HG02642 (cell line): Measurements from ENCODE around the gene RABGAP1L.
"Not testable (repeated sequence)": the region's sequence is repeated elsewhere in the genome, so short reads cannot be mapped to it uniquely, and the experiment has no call there.

Experiments
- ATAC-seq: cut with Tn5 transposase; IDR thresholded peaks from one replicate; pipeline ENCODE4 v1.9.1; 2021; ENCODE audit warnings: mild to moderate bottlenecking; ENCODE audit not compliant: unreplicated experiment, poor library complexity

Gene RABGAP1L

GRCh38 chr1:175036476-175036875, 877.2 kb downstream of the RABGAP1L start:
- ATAC-seq: no peak

- no peak for ATAC-seq
Observed at GRCh38 chr1:175037416-175037815, 878.1 kb downstream of the RABGAP1L start.

- ATAC-seq: no peak
Observed at GRCh38 chr1:175040324-175040879, 881.1 kb downstream of the RABGAP1L start.

GRCh38 chr1:175042650-175043049, 883.3 kb downstream of the RABGAP1L start:
- no peak for ATAC-seq

DNA sequence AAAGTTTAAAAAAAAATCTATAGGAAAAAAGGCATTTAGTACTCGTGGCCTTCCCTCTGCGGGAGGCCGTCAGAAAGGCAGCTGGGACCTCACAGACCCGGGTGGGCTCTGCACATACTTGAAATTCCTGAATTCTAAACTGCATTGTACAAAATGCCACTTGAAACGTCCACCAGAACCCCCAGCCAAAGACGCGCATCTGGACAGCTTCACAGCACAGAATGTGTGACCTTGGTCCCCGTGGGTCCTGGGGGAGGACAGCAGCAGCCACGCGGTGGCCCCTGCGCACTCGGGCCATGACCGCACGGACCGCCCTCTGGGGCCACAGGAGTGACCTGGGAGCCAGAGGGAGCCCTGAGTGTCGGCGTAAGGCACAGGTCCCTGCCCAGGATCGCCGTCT, 884.5 kb downstream of the RABGAP1L start:
- no peak for ATAC-seq

- not testable (repeated sequence) for ATAC-seq
Observed at GRCh38 chr1:175044591-175044990, 885.3 kb downstream of the RABGAP1L start.
